Spleen (tissue), 7 donors: Measurements from ENCODE around the gene REXO4.

Experiments
- CTCF ChIP-seq, 11 experiments: fragments of 200-600 bp in 7 of 11; fragments of 450-650 bp in 4 of 11; sonication (generic) in 4 of 11; IDR thresholded peaks in 8 of 11; conservative IDR thresholded peaks in 3 of 11; 1 replicate in 7 of 11; 2 replicates in 4 of 11; pipeline versions ENCODE4 v1.4.0 to v1.8.0; 2016 to 2021; ENCODE audit warnings: antibody characterized with exemption in 11 of 11, inconsistent platforms in 4 of 11, mild to moderate bottlenecking in 1 of 11
- POLR2A ChIP-seq, 3 donors: fragments of 450-650 bp; IDR thresholded peaks; one replicate each; pipeline ENCODE4 v1.5.1; 2017; ENCODE audit warnings: antibody characterized with exemption in 3 of 3, mild to moderate bottlenecking in 1 of 3
- donor health status: DM: no; HTN: no; CAD: no; lungs with moderate emphysema.
- donor health status: DM: no; HTN: no; CAD: no.
- donor health status: DM: no; HTN: no; CAD: no.

DNA sequence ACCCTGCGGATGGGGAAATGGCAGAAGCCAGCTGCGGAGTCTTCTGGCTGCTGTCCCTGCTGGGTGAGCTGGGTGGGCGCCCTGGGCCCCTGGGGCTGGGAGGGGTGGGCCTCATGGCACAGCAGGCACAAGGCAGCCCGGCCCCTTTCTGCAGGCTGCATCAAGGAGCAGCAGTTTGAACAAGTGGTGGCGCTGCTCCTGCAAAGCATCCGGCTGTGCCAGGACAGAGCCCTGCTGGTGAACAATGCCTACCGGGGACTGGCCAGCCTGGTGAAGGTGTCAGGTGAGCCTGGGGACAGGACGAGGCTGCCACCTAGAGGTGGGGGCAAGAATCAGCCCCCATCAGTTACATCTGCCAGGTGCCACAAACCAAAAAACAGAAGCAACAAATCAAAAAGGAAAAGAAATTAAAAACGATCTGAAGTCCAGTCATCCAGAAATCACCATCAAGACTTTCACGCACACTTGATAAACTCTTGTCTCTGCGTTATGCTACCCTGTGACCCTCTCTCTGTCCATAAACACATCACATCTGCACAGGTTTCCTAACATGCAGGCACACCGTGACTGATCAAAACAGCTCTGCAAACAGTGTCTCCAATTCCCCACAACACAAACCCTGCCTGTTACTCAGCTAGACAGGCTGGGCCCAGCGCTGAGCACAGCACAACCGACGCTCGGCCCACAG lies 13.9 kb downstream of the REXO4 start:
- TF ChIP-seq POLR2A (IDR thresholded peaks at IDR 0.05) (no peak), CTCF (IDR thresholded peaks at IDR 0.05 in 8 of 11, conservative IDR thresholded peaks at IDR 0.05 in 3 of 11) (peak; percentile 32 to 69 (median 57))
